HG03558 (cell line): ENCODE measurements around the gene HOXA9.

Experiments
- ATAC-seq: cut with Tn5 transposase; IDR thresholded peaks from one replicate; pipeline ENCODE4 v1.9.1; 2021; ENCODE audit warnings: moderate number of reproducible peaks; ENCODE audit not compliant: unreplicated experiment; ENCODE audit errors: extremely low read depth

Gene HOXA9

GRCh38 chr7:27167916-27168264 is 2.6 kb upstream of the HOXA9 start:
- ATAC-seq, result no peak

- ATAC-seq, result no peak
Measured at GRCh38 chr7:27166531-27167505, 1.5 kb upstream of the HOXA9 start.

GRCh38 chr7:27165996-27166530 is 726 bp upstream of the HOXA9 start:
- no peak for ATAC-seq

DNA sequence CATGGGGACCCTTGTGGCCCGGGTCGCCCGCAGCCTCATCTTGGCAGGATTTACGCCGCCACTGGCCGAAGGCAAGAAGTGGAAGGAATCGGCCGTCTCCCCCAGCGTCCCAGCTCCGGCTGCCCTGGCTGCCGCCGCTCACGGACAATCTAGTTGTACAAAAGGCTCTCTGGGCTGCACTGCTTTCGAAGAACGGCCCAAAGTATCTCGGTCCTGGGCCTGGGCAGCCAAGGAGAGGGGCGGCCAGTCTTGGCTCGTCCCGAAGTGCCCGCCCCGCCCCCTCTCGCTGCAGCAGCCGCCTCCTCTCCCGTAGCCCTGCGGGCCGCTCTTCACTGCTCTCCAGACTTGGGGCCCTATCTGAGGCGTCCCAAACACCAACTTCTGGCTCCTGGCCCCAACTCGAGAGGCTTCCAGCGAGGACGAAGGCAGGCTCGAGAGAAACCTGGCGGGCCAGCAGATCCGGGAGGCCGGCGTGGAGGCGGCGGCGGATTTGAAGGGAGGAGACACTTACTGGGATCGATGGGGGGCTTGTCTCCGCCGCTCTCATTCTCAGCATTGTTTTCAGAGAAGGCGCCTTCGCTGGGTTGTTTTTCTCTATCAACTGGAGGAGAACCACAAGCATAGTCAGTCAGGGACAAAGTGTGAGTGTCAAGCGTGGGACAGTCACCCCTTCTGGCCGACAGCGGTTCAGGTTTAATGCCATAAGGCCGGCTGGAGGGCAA is 809 bp downstream of the HOXA9 start:
- ATAC-seq, result no peak

GRCh38 chr7:27164045-27164366 is 1.3 kb downstream of the HOXA9 start:
- ATAC-seq, result no peak

- ATAC-seq, result no peak
Measured at GRCh38 chr7:27163288-27164044, 1.9 kb downstream of the HOXA9 start.

DNA sequence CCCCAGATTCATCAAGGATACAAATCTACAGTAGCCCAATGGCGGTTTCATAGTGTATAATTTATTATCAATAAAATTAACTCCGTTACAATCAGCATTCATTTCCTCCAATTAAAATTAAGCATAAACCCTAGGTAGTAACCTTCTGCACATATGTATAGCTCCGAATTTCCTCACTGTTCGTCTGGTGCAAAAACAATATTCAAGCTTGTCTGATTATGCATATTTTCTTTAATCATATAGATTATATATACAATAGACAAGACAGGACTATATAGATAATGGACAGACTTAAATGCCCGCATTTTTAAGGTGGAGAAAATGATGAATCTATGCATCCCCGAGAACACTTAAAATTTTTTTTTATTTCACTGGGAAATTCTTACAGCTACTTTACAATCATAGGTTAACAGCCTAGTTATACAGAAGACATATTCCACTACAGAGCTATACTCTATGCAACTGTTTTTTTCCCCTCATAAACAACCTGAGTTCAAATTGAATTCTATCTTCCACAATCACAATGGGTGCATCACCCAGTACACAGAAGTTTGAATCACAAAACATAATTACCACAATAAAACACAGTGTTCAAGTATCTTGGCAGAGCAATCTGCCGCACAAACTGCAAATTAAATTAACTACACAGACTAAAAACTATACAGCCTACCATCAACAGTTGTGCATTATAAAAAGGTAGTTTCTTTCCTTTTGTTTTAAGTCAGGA is 2.6 kb downstream of the HOXA9 start:
- ATAC-seq, result no peak

DNA sequence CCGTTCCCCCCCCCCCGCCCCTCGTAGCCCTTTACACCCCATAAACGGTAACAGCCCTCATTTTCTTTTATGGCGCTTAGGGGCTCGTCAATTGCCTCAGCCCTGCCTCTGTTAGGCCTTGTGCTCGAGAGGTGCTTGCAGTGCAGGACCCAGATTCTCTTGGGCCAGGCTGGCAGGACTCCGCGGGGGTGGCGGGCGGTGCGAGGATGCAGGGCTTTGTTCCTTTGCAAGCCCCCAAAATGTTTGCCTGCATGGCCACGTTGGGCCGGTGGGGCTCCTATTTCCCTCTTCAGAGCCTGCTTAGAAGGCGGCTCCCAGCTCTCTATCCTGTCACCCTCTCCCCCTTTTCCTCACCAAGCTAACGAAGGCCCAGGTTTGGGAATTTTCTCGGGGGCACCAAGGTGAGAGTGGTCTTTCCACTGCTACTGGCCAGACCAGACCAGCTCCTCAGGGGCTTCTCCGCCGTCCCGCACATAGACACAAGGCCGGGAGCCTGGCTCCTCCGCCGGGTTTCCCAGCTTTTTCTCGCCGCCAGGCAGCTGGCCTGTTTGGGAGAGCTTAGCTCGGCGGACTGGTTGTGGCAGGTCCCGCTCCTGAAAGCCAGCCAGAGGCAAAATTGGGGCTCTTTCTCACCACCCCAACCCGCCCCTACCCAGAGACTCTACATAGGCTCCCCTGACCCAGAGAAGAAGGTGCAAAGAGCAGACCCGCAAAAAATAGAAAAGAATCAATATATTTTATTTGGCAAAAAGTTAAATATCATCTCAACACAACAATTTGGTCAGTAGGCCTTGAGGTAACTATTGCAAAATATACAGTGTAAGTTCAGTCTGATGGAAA is 3.4 kb downstream of the HOXA9 start:
- ATAC-seq, result no peak

GRCh38 chr7:27161214-27161720 is 4.1 kb downstream of the HOXA9 start:
- no peak for ATAC-seq

- no peak for ATAC-seq
Measured at GRCh38 chr7:27160546-27161213, 4.7 kb downstream of the HOXA9 start.

DNA sequence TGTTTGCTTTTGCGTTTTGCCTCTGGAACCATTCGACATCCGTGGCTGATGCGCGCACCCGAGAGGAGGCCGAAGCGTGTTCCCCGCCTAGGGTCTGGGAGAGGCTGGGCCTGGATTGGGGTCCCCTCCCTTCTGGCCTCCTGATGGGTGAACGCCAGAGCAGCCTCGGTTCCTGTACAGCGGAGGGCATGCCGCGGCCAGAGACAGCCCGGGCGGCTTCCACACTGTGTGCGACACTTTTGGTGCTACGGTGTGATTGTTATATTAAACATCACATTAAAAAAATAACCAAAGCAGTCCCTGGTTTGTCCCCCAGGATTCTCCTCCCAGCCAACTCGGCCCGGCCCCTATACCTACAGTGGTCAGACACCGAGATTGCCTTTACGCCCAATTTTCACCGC is 5.2 kb downstream of the HOXA9 start:
- ATAC-seq, result no peak

DNA sequence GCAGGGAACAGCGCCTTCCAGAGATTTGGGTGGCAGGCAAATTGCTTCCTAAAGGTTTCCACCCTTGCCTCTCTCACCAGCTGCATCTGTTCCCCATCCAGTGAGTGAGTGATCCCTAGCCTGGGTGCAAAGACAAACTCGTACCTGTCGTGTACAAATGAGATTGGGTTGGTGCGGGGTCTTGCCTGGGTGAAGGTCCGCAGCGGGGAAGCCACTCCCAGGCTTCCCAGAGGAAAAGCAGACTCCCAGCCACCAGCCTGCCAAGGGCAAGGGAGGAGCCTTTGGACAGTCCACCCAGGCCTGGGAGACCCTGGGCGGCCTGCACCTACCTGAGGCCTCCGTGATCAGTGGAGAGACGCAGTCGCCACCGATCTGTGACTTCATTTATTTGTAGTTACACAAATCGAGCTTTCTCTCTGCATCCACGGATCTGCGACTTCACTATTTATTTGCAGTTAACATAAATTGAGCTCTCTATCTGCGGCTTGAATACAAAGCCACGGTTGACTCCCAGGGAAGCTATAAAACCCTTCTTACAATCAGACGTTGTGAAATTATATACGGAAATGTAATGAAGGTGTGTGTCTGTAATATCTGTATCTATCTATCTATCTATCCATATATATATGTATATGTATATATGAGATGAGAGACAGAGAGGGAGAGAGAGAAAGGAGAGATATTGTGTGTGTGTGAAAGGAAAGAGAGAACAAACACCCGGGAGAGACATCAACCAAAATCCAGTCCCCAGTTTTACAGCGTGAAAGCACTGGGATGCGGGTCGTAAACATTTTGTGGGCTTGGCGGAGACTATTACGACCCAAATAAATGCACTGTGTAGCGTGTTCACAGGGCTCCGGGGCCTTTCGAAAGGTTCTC is 5.8 kb downstream of the HOXA9 start:
- no peak for ATAC-seq

DNA sequence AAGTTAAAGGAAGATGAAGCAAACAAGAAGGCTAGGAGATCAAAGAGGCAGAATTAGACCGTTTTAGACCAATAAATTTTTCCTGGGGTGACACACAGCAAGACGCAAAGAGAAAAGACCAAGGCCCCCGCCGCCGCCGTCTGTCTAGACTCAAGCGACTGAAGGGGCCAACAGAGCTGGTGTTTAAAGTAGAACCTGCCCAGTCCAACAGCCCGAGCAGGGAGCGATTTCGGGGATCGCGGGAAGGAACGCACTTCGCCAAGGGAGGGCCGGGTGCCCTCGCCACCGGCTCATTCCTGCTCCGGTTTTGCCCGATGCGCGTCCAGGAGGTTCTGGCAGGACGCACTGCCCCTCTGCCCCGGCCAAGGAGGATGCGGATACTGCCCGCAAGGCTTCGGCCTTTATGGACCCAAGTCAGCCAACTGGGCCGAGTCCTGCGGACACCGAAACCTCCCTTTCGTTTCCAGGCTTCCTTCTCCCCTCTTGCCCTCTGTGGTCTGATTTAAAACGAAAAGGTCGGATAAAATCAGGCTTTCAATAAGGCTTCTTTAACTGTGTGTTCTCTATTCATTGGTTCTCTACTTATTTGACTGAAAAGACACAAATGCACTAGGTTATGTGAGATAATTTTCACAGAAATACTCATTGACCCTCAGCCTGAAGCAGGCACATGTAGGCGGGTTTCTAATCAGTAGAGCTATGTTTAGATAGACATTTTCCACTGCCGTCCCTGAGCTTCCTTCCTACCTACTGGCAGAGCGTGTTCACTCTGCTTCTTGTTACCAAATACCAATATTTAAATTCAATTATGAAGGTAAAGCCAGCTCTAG is 6.7 kb downstream of the HOXA9 start:
- no peak for ATAC-seq

DNA sequence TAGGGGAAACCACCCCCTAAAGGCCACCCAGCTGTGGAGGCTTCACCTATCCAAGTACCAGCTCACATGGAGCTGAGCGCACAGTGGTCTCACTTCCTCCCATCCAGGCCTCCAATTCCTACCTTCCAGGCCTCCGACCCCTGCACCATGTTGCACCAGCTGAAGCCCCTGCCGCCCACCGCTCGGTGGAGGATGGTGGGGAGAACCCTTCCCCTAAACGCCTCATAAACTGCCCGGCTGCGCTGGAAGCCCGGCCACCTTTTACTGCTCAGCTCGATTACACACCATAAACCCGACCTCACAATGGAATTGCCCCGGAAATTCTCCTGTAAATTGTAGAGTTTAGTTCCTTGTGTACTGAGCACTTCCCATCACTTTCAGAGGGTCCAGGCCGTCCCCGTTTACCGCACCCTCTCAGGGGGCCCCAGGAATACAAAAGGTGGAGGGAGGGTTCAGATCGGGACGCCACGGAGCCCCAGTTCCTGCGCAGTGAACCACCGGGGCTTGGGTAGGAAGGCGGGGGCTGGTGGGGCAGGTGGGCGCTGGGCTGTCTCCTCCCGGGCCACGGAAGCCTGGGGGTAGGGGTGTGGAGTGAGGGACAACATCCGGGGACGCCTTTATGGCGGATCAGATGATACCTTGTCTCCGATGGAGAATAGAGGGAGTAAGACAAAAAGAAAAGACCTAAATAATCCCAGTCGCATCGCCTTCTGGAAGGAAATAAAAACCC is 7.5 kb downstream of the HOXA9 start:
- ATAC-seq, result no peak

DNA sequence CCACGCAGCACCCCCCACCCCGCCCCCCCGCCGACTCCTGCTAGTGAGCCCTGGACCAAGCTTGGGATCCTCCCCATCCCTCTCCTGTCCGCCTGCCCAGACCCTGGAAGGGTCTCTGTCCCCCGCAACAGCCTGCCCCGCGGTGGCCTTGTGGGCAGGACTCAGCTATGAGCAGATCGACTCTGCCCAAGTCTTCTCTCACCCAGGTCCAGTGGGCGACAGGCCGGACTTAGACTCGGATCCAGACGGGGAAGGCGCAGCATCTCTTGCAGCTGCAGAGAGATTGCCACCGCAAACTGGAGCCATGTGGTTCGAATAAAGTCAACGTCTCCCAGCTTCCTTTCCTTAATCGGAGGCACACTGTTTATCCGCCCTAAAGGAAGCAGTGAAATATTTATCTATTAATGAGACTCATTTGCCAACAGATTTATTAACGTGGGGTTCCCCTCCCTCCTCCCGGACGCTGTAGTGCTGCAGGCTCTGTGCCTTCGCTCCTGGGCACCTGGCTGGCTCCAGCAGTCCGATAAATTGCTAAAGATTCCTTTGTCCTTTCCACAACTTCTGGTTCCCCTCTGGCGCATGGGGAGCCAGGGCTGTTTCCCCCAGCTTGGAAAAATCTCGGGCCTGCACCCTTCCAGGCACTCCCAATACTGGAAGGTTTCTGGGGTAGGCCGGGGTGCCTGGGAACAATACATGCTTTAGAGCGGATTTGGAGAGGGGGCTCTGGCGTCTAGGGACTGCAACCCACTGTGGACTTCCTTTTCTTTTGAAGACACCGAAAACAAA is 8.2 kb downstream of the HOXA9 start:
- ATAC-seq, result no peak
